B cell (primary cell): ENCODE results near the gene ASB15. TPM values are rescaled to one million over a fixed set of nuclear protein-coding genes. Genes with fewer than 3 reads are reported as not detected.

Experiments
- ATAC-seq: fragments of 200-7000 bp; cut with Tn5 transposase; one replicate; pipeline ENCODE4 v1.10.0; 2021; ENCODE audit warnings: low read depth, mild to moderate bottlenecking, moderate number of reproducible peaks, moderate library complexity
- CTCF ChIA-PET: fragments of 350-600 bp; sonication (Branson Sonifier 250); formaldehyde crosslinking; loops from one replicate; lab custom pipeline; 2021; ENCODE audit warnings: antibody characterized with exemption, inconsistent platforms; lab: Charles Lee
- POLR2A ChIA-PET: fragments of 350-600 bp; sonication (Branson Sonifier 250); formaldehyde crosslinking; loops from one replicate; lab custom pipeline; 2021; ENCODE audit warnings: antibody characterized with exemption; lab: Charles Lee
- DNase-seq: peaks from one replicate; pipeline ENCODE4 v3.0.0; 2013
- H2AFZ ChIP-seq: 2 replicates; pipeline ENCODE4 v1.6.1; 2012; ENCODE audit warnings: mild to moderate bottlenecking, low read depth, low read length; ENCODE audit not compliant: insufficient read depth, poor library complexity, severe bottlenecking
- H3K27ac ChIP-seq, 2 donors: 1 replicate in 1 of 2; 2 replicates in 1 of 2; pipeline ENCODE4 v1.5.1; 2012 to 2013; ENCODE audit warnings: low read length in 2 of 2, mild to moderate bottlenecking in 2 of 2, moderate library complexity in 1 of 2
- H3K27me3 ChIP-seq, 4 experiments: fragments of 200-600 bp in 1 of 4; sonication (generic) in 1 of 4; replicated peaks in 1 of 4; 1 replicate in 2 of 4; 2 replicates in 2 of 4; pipeline versions ENCODE4 v1.6.1 to v1.7.0; 2013 to 2016; ENCODE audit warnings: low read length in 3 of 4, mild to moderate bottlenecking in 2 of 4, mixed read lengths in 1 of 4, moderate library complexity in 1 of 4; ENCODE audit not compliant: insufficient read depth in 4 of 4, control insufficient read depth in 3 of 4; ENCODE audit errors: control extremely low read depth in 1 of 4
- H3K36me3 ChIP-seq, 2 experiments: replicated peaks in 1 of 2; 1 replicate in 1 of 2; 2 replicates in 1 of 2; pipeline versions ENCODE4 v1.6.1 to v1.7.1; 2013; ENCODE audit warnings: low read length in 1 of 2; ENCODE audit not compliant: insufficient read depth in 2 of 2, control insufficient read depth in 1 of 2; ENCODE audit errors: control extremely low read depth in 1 of 2, extremely low read depth in 1 of 2
- H3K4me1 ChIP-seq, 2 donors: fragments of 200-600 bp in 1 of 2; sonication (generic) in 1 of 2; 1 replicate in 1 of 2; 2 replicates in 1 of 2; pipeline versions ENCODE4 v1.5.1 to v1.6.1; 2013 to 2017; ENCODE audit warnings: low read length in 2 of 2; ENCODE audit not compliant: control insufficient read depth in 2 of 2, insufficient read depth in 2 of 2
- H3K4me2 ChIP-seq: replicated peaks from 2 replicates; pipeline ENCODE3; 2012; ENCODE audit warnings: mild to moderate bottlenecking, low read depth, low read length; ENCODE audit not compliant: poor library complexity, severe bottlenecking
- H3K4me3 ChIP-seq, 5 experiments: fragments of 200-600 bp in 1 of 5; sonication (generic) in 1 of 5; 1 replicate in 3 of 5; 2 replicates in 2 of 5; pipeline versions ENCODE4 v1.5.1 to v1.7.0; 2011 to 2016; ENCODE audit warnings: low read length in 4 of 5, mild to moderate bottlenecking in 4 of 5, low read depth in 2 of 5, control low read depth in 1 of 5, moderate library complexity in 1 of 5; ENCODE audit not compliant: insufficient read depth in 1 of 5; ENCODE audit errors: control extremely low read depth in 1 of 5, extremely low read depth in 1 of 5
- H3K79me2 ChIP-seq: fragments of 200-600 bp; sonication (generic); one replicate; pipeline ENCODE4 v1.6.0; 2016; ENCODE audit warnings: low read length; ENCODE audit not compliant: control insufficient read depth, insufficient read depth
- H3K9ac ChIP-seq: fragments of 200-600 bp; sonication (generic); 2 replicates; pipeline ENCODE4 v1.6.1; 2017; ENCODE audit warnings: mild to moderate bottlenecking, low read length, moderate library complexity
- H3K9me3 ChIP-seq, 3 donors: one replicate each; pipeline versions ENCODE4 v1.6.1 to v1.7.1; 2013; ENCODE audit warnings: low read length in 2 of 3; ENCODE audit not compliant: control insufficient read depth in 2 of 3, insufficient read depth in 1 of 3; ENCODE audit errors: control extremely low read depth in 1 of 3
- H4K20me1 ChIP-seq: 2 replicates; pipeline ENCODE4 v1.6.0; 2012; ENCODE audit warnings: mild to moderate bottlenecking, low read length; ENCODE audit not compliant: insufficient read depth, control insufficient read depth, poor library complexity, severe bottlenecking
- H3K27ac Mint-ChIP-seq: one replicate; pipeline ENCODE4 v1.8.0; 2021; ENCODE audit warnings: mixed read lengths
- H3K27me3 Mint-ChIP-seq: one replicate; pipeline ENCODE4 v1.8.0; 2021; ENCODE audit warnings: mixed read lengths
- H3K4me1 Mint-ChIP-seq: one replicate; pipeline ENCODE4 v1.8.0; 2021; ENCODE audit warnings: mixed read lengths
- H3K4me3 Mint-ChIP-seq: one replicate; pipeline ENCODE4 v1.8.0; 2021; ENCODE audit warnings: mixed read lengths
- H3K9me3 Mint-ChIP-seq: one replicate; pipeline ENCODE4 v1.8.0; 2022; ENCODE audit warnings: mixed read lengths; ENCODE audit not compliant: insufficient read depth
- EZH2 ChIP-seq: IDR thresholded peaks from 2 replicates; pipeline ENCODE4 v1.6.1; 2012; ENCODE audit warnings: borderline replicate concordance, low read depth, mild to moderate bottlenecking, moderate library complexity, low read length; ENCODE audit not compliant: insufficient read depth, poor library complexity, severe bottlenecking
- WGBS: methylation state at CpG from one replicate; pipeline ENCODE4 v1.1.5; 2013; ENCODE audit warnings: missing lambda C conversion rate; ENCODE audit not compliant: insufficient coverage; 5-methylcytosine and 5-hydroxymethylcytosine counted together
- intact Hi-C: fragments of 100-400 bp; cut with micrococcal nuclease; formaldehyde crosslinking; loops from one replicate; pipeline ENCODE4 v1.10.0; 2022
- polyA plus RNA-seq: library from polyadenylated mRNA; depleted of rRNA; stranded (reverse); fragments of >200 nt; gene quantifications from 2 replicates; pipeline ENCODE4 v1.2.3, GENCODE V29; 2012
- total RNA-seq, 2 donors: library from RNA; stranded (reverse); fragments of 120-200 nt in 1 of 2; gene quantifications; 1 replicate in 1 of 2; 2 replicates in 1 of 2; pipeline versions ENCODE4 v1.2.3 to v1.2.4, GENCODE V29; 2013 to 2022
- TF ChIP-seq, protein P1 (sequence below): fragments of 200-600 bp; IDR thresholded peaks from one replicate; pipeline ENCODE4 v1.8.0; 2022; ENCODE audit warnings: antibody characterized with exemption, mild to moderate bottlenecking

ASB15 gene
- total and polyA plus RNA-seq, 2 donors (not counting 1 experiment from before 2014, with no cell fraction given): not detected

DNA sequence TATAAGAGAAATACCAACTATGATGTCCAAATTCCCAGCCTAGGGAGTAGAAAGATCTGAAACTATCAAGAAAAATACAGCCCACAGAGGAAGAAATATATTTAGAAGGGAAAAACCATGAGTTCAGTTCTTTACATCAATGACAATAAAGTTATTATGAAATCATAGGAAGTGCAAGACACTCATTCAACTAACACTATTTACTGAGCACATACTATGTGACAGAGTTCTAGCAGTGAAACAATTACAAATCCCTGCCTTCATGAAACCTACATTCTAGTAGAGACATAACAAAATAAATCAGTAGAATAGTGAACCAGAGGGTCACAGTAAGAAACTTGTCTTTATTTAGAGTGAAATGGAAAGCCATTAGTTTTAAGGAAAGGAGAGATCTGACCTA, 46.1 kb upstream of the ASB15 start:
- ATAC-seq (no peak), DNase-seq (no peak)
- POLR2A ChIA-PET: no interaction called here
- Histone ChIP-seq H3K79me2 (peaks cover 41% of the 10 kb centered on the region), H3K27me3 (no peaks in the 10 kb centered on the region), H2AFZ (no peak overlapping the region), H4K20me1 (no peaks in the 10 kb centered on the region), H3K27ac (no peak overlapping the region), H3K4me1 (peaks cover 14 to 17% of the 10 kb centered on the region in 2 donors), H3K36me3 (peaks cover 1 to 18% of the 10 kb centered on the region in 2 experiments), H3K4me2 (no peak overlapping the region), H3K9me3 (no peaks in the 10 kb centered on the region), H3K4me3 (no peak overlapping the region), H3K9ac (no peak overlapping the region)
- no peak for TF ChIP-seq EZH2
- TF ChIP-seq, protein P1, sequence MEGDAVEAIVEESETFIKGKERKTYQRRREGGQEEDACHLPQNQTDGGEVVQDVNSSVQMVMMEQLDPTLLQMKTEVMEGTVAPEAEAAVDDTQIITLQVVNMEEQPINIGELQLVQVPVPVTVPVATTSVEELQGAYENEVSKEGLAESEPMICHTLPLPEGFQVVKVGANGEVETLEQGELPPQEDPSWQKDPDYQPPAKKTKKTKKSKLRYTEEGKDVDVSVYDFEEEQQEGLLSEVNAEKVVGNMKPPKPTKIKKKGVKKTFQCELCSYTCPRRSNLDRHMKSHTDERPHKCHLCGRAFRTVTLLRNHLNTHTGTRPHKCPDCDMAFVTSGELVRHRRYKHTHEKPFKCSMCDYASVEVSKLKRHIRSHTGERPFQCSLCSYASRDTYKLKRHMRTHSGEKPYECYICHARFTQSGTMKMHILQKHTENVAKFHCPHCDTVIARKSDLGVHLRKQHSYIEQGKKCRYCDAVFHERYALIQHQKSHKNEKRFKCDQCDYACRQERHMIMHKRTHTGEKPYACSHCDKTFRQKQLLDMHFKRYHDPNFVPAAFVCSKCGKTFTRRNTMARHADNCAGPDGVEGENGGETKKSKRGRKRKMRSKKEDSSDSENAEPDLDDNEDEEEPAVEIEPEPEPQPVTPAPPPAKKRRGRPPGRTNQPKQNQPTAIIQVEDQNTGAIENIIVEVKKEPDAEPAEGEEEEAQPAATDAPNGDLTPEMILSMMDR: no peak
- Mint-ChIP-seq H3K27me3 (peaks cover 6% of the 10 kb centered on the region), H3K4me3 (no peak overlapping the region), H3K27ac (no peak overlapping the region), H3K4me1 (peaks cover 9% of the 10 kb centered on the region), H3K9me3 (no peaks in the 10 kb centered on the region)
- intact Hi-C loops: loop anchor here (10.0 kb wide), 1 partner anchor 1411 kb away; the partner anchor contains the start of gene AASS
- CTCF ChIA-PET: no interaction called here

DNA sequence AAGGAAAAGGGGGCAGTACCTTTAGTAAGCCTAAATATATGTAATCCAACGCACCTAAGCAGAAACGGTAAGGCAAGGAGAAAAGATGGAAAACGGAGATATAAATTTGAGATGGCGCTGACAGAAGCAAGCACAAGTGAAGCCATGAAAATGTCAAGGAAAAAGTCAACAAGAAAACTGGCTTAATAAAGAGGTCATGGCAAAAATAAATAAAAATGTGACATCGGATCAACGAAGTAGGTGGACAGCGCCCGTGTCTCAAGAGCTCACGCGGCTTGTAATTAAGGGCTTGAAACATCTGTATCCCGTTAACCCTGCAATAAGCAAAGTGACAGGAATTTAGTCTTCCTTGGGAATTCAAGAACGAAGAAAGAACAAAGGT, 44.6 kb upstream of the ASB15 start:
- Histone ChIP-seq H4K20me1 (no peaks in the 10 kb centered on the region), H3K36me3 (peaks cover 0 to 12% of the 10 kb centered on the region in 2 experiments), H3K9me3 (no peaks in the 10 kb centered on the region), H3K4me3 (peak overlapping the region; percentile 75 to 99 (median 96)), H2AFZ (peak overlapping the region; percentile 94), H3K27ac (peak overlapping the region; percentile 67 to 86), H3K79me2 (peaks cover 38% of the 10 kb centered on the region), H3K9ac (peak overlapping the region; percentile 95), H3K4me2 (peak overlapping the region; percentile 80), H3K27me3 (no peaks in the 10 kb centered on the region), H3K4me1 (peaks cover 14 to 17% of the 10 kb centered on the region in 2 donors)
- CTCF ChIA-PET: interaction anchor here (0.7 to 1.6 kb wide), 3 partner anchors 18 to 145 kb away, joined by 3 to 8 read pairs (median 5); partner anchors contain the start of gene IQUB
- DNase-seq: no peak
- no peak overlapping the region for H3K27ac Mint-ChIP-seq
- ATAC-seq: no peak
- intact Hi-C loops: loop anchor here (1.0 to 10.0 kb wide), 4 partner anchors 22 to 1412 kb away; partner anchors contain the start of genes AASS, POT1 and WASL
- H3K4me1 Mint-ChIP-seq: peaks cover 9% of the 10 kb centered on the region
- no peak for TF ChIP-seq EZH2
- TF ChIP-seq, protein P1: no peak
- peaks cover 15% of the 10 kb centered on the region for H3K27me3 Mint-ChIP-seq
- WGBS: 5% methylated on average over 10 of the region's 12 CpGs
- H3K9me3 Mint-ChIP-seq: no peaks in the 10 kb centered on the region
- POLR2A ChIA-PET: interaction anchor here (1.6 kb wide), 2 partner anchors 22 to 192 kb away, joined by 8 to 9 read pairs; partner anchors contain the start of genes IQUB and WASL
- no peak overlapping the region for H3K4me3 Mint-ChIP-seq
